Tibial artery (tissue), 4 donors: Measurements from ENCODE around the gene TAF4.

ENCODE experiments used
- DNase-seq, 2 donors: peaks; one replicate each; pipeline ENCODE4 v3.0.0-alpha.2; 2019
- H3K27ac ChIP-seq, 2 donors: fragments of 200-600 bp; sonication (generic) in 1 of 2; 1 replicate in 1 of 2; 2 replicates in 1 of 2; pipeline ENCODE4 v1.5.1; 2018 to 2019; ENCODE audit warnings: mild to moderate bottlenecking in 1 of 2
- H3K27me3 ChIP-seq, 2 donors: fragments of 200-600 bp; sonication (generic) in 1 of 2; one replicate each; pipeline versions ENCODE4 v1.5.1 to v1.6.0; 2016 to 2019
- H3K36me3 ChIP-seq, 3 donors: fragments of 200-600 bp; sonication (generic) in 2 of 3; one replicate each; pipeline ENCODE4 v1.5.1; 2016 to 2019; ENCODE audit warnings: mild to moderate bottlenecking in 2 of 3
- H3K4me1 ChIP-seq, 4 donors: fragments of 200-600 bp; sonication (generic) in 2 of 4; 1 replicate in 3 of 4; 2 replicates in 1 of 4; pipeline ENCODE4 v1.5.1; 2016 to 2019
- H3K4me3 ChIP-seq, 2 donors: fragments of 200-600 bp; sonication (generic) in 1 of 2; 1 replicate in 1 of 2; 2 replicates in 1 of 2; pipeline ENCODE4 v1.5.1; 2018 to 2019; ENCODE audit warnings: mild to moderate bottlenecking in 2 of 2
- H3K9me3 ChIP-seq, 3 donors: fragments of 200-600 bp; sonication (generic) in 1 of 3; one replicate each; pipeline ENCODE4 v1.5.1; 2016 to 2019
- CTCF ChIP-seq, 2 experiments: fragments of 200-600 bp in 1 of 2; fragments of 450-650 bp in 1 of 2; IDR thresholded peaks; one replicate each; pipeline ENCODE4 v1.5.1; 2017 to 2019; ENCODE audit warnings: antibody characterized with exemption in 2 of 2, mild to moderate bottlenecking in 1 of 2, moderate library complexity in 1 of 2
- intact Hi-C: fragments of 100-400 bp; cut with DNase I; formaldehyde crosslinking; loops from one replicate; pipeline ENCODE4 v1.15.0; 2023; ENCODE audit warnings: low total_unique reads

Gene TAF4

GRCh38 chr20:61932711-61933480 lies 132.8 kb downstream of the TAF4 start:
- intact Hi-C loops, result no loop called here
- DNase-seq, result peak; percentile 13 to 59

GRCh38 chr20:61932199-61932592 lies 133.5 kb downstream of the TAF4 start:
- DNase-seq, result peak in 1 of 2 donors; percentile 9
- peaks cover 0 to 30% of the 10 kb centered on the region in 2 donors for H3K27me3 ChIP-seq
- intact Hi-C loops, result no loop called here

More at GRCh38 chr20:61932711-61933480, 132.8 kb downstream of the TAF4 start:
- peaks cover 0 to 34% of the 10 kb centered on the region in 2 donors for H3K27me3 ChIP-seq
- H3K4me1 ChIP-seq, result no peaks in the 10 kb centered on the region
- H3K27ac ChIP-seq, result no peak overlapping the region
- H3K4me3 ChIP-seq, result no peak overlapping the region
- no peaks in the 10 kb centered on the region for H3K36me3 ChIP-seq
- TF ChIP-seq CTCF (IDR thresholded peaks at IDR 0.05), result no peak
- H3K9me3 ChIP-seq, result peaks cover 0 to 12% (median 0%) of the 10 kb centered on the region in 3 donors

GRCh38 chr20:61931476-61932198 lies 134.0 kb downstream of the TAF4 start:
- intact Hi-C loops, result no loop called here
- Histone ChIP-seq H3K27ac (no peak overlapping the region), H3K4me1 (no peaks in the 10 kb centered on the region), H3K36me3 (no peaks in the 10 kb centered on the region), H3K4me3 (no peak overlapping the region), H3K9me3 (peaks cover 0 to 12% (median 0%) of the 10 kb centered on the region in 3 donors), H3K27me3 (peaks cover 0 to 27% of the 10 kb centered on the region in 2 donors)
- TF ChIP-seq CTCF (IDR thresholded peaks at IDR 0.05), result no peak
- DNase-seq, result peak; percentile 7 to 41

More at GRCh38 chr20:61932199-61932592, 133.5 kb downstream of the TAF4 start:
- Histone ChIP-seq H3K27ac (no peak overlapping the region), H3K4me3 (no peak overlapping the region), H3K4me1 (no peaks in the 10 kb centered on the region), H3K36me3 (no peaks in the 10 kb centered on the region), H3K9me3 (peaks cover 0 to 12% (median 0%) of the 10 kb centered on the region in 3 donors)
- no peak for TF ChIP-seq CTCF (IDR thresholded peaks at IDR 0.05)

GRCh38 chr20:61930776-61931475 lies 134.8 kb downstream of the TAF4 start:
- H3K4me1 ChIP-seq, result no peaks in the 10 kb centered on the region
- DNase-seq, result peak in 1 of 2 donors; percentile 55
- H3K9me3 ChIP-seq, result peaks cover 0 to 12% (median 3%) of the 10 kb centered on the region in 3 donors
- H3K36me3 ChIP-seq, result no peaks in the 10 kb centered on the region
- TF ChIP-seq CTCF (IDR thresholded peaks at IDR 0.05), result no peak
- H3K4me3 ChIP-seq, result no peak overlapping the region
- intact Hi-C loops, result no loop called here
- peaks cover 0 to 23% of the 10 kb centered on the region in 2 donors for H3K27me3 ChIP-seq
- no peak overlapping the region for H3K27ac ChIP-seq

DNA sequence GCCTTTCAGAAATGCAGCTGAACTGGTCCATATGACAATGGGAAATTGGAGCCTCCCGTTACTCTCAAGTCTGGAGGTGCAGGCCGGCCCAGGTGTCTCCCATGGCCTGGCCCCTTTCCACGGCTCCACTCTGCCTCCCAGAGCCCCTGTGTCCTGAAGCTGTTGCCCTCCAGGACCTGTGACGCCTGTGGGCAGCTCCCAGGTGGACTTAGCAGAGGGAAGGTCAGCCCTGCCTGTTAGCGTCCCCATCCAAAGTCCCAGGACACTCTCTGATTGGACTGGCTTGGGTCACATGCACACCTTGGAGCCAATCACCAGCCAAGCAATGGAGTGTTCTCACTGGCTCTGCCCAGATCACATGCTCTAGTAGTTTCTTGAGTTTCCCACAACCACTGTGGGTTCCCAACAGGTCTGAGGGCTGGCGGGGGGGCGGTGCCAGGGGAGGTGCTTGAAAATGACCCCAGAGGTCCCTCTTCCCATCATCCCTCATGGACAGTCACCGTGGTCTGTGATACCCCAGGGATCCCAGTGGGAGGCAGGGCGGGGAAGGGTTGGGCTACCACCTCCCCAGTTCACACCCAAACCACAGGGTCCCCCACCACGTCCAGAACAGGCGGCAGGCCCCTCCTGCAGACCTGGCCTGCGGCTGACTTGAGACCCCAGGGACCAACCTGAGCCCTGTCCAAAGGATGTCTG lies 135.6 kb downstream of the TAF4 start:
- DNase-seq, result peak in 1 of 2 donors; percentile 55
- no peaks in the 10 kb centered on the region for H3K4me1 ChIP-seq
- intact Hi-C loops, result no loop called here
- peaks cover 0 to 12% (median 3%) of the 10 kb centered on the region in 3 donors for H3K9me3 ChIP-seq
- peaks cover 0 to 25% of the 10 kb centered on the region in 2 donors for H3K27me3 ChIP-seq
- no peak overlapping the region for H3K27ac ChIP-seq
- no peak overlapping the region for H3K4me3 ChIP-seq
- H3K36me3 ChIP-seq, result no peaks in the 10 kb centered on the region
- TF ChIP-seq CTCF (IDR thresholded peaks at IDR 0.05), result no peak
